H1 (cell line): ENCODE results near the gene SLC4A9. TPM values are rescaled to one million over a fixed set of nuclear protein-coding genes. Genes with fewer than 3 reads are reported as not detected.

Experiments
- CTCF ChIA-PET: fragments of 300-600 bp; sonication (Branson Sonifier 250); formaldehyde crosslinking; loops from one replicate; lab custom pipeline; 2021; ENCODE audit not compliant: partially characterized antibody; lab: Charles Lee
- POLR2A ChIA-PET: fragments of 300-600 bp; sonication (Branson Sonifier 250); formaldehyde crosslinking; loops from one replicate; lab custom pipeline; 2021; ENCODE audit warnings: inconsistent platforms; ENCODE audit not compliant: partially characterized antibody; lab: Charles Lee
- DNase-seq, 2 experiments: peaks; one replicate each; pipeline versions ENCODE4 v3.0.0 to v3.0.0-alpha.2; 2010 to 2022; ENCODE audit warnings: low spot score in 2 of 2, low read depth in 1 of 2, mixed read lengths in 1 of 2
- FAIRE-seq: peaks from 2 replicates; lab custom pipeline; 2011; peaks lifted over from hg19 to GRCh38; lab: Jason Lieb, UNC
- H2AFZ ChIP-seq: 2 replicates; pipeline ENCODE4 v1.8.1; 2012; ENCODE audit warnings: low read length, inconsistent platforms
- H2AK5ac ChIP-seq: 2 replicates; pipeline ENCODE4 v1.6.1; 2013; ENCODE audit warnings: low read depth, low read length
- H2BK120ac ChIP-seq: replicated peaks from 2 replicates; pipeline ENCODE3; 2013; ENCODE audit warnings: low read depth, low read length, inconsistent platforms
- H2BK12ac ChIP-seq: 2 replicates; pipeline ENCODE4 v1.6.1; 2013; ENCODE audit warnings: low read depth, low read length
- H2BK15ac ChIP-seq: 2 replicates; pipeline ENCODE4 v1.6.1; 2013; ENCODE audit warnings: low read length
- H2BK20ac ChIP-seq: 2 replicates; pipeline ENCODE4 v1.6.1; 2013; ENCODE audit warnings: low read length
- H2BK5ac ChIP-seq: 2 replicates; pipeline ENCODE4 v1.6.1; 2013; ENCODE audit warnings: low read depth, low read length
- H3K14ac ChIP-seq: 2 replicates; pipeline ENCODE4 v1.6.1; 2013; ENCODE audit warnings: inconsistent platforms; ENCODE audit not compliant: insufficient read length
- H3K18ac ChIP-seq: 2 replicates; pipeline ENCODE4 v1.6.1; 2013; ENCODE audit warnings: low read length; ENCODE audit errors: extremely low read depth
- H3K23ac ChIP-seq: 2 replicates; pipeline ENCODE4 v1.6.1; 2013; ENCODE audit warnings: inconsistent platforms; ENCODE audit not compliant: insufficient read length
- H3K23me2 ChIP-seq: 2 replicates; pipeline ENCODE4 v1.6.1; 2013; ENCODE audit warnings: low read depth, low read length
- H3K27ac ChIP-seq: 2 replicates; pipeline ENCODE4 v1.6.1; 2011; ENCODE audit warnings: low read depth, low read length, inconsistent platforms
- H3K27me3 ChIP-seq, 4 experiments: replicated peaks in 1 of 4; 1 replicate in 1 of 4; 2 replicates in 3 of 4; pipeline versions ENCODE4 v1.6.1 to v1.8.1; 2011 to 2013; ENCODE audit warnings: low read length in 3 of 4, mild to moderate bottlenecking in 3 of 4, inconsistent platforms in 2 of 4, mixed read lengths in 2 of 4, moderate library complexity in 1 of 4; ENCODE audit not compliant: control insufficient read depth in 3 of 4, insufficient read depth in 3 of 4; ENCODE audit errors: extremely low read depth in 1 of 4
- H3K36me3 ChIP-seq, 4 experiments: 2 replicates each; pipeline versions ENCODE4 v1.6.1 to v1.8.1; 2011 to 2013; ENCODE audit warnings: mild to moderate bottlenecking in 4 of 4, low read length in 3 of 4, moderate library complexity in 2 of 4, control low read depth in 1 of 4, inconsistent platforms in 1 of 4; ENCODE audit not compliant: insufficient read depth in 4 of 4, control insufficient read depth in 2 of 4
- H3K4ac ChIP-seq: replicated peaks from 2 replicates; pipeline ENCODE3; 2013; ENCODE audit warnings: low read length, low read depth, mixed read lengths, inconsistent platforms; ENCODE audit not compliant: insufficient read length
- H3K4me1 ChIP-seq, 4 experiments: replicated peaks in 1 of 4; 1 replicate in 1 of 4; 2 replicates in 3 of 4; pipeline versions ENCODE4 v1.6.1 to v1.8.1; 2011 to 2013; ENCODE audit warnings: low read length in 3 of 4, inconsistent platforms in 2 of 4, mixed read lengths in 1 of 4; ENCODE audit not compliant: insufficient read depth in 4 of 4, control insufficient read depth in 3 of 4
- H3K4me2 ChIP-seq, 2 experiments: 2 replicates each; pipeline versions ENCODE4 v1.6.1 to v1.8.1; 2011 to 2013; ENCODE audit warnings: low read depth in 2 of 2, low read length in 2 of 2, control low read depth in 1 of 2, inconsistent platforms in 1 of 2, mild to moderate bottlenecking in 1 of 2; ENCODE audit not compliant: insufficient read depth in 1 of 2
- H3K4me3 ChIP-seq, 4 experiments: fragments of 200-600, 300-600 bp in 1 of 4; sonication (generic), shearing (Covaris generic), sonication (Bioruptor Twin) in 1 of 4; 2 replicates each; pipeline versions ENCODE4 v1.5.1 to v1.8.1; 2011 to 2016; ENCODE audit warnings: low read length in 4 of 4, low read depth in 3 of 4, control low read depth in 2 of 4, inconsistent platforms in 2 of 4, mild to moderate bottlenecking in 2 of 4, mixed read lengths in 1 of 4, moderate library complexity in 1 of 4; ENCODE audit not compliant: insufficient read depth in 2 of 4; ENCODE audit errors: extremely low read depth in 1 of 4
- H3K56ac ChIP-seq: replicated peaks from 2 replicates; pipeline ENCODE3; 2013; ENCODE audit warnings: low read depth, mild to moderate bottlenecking, mixed read lengths, low read length, inconsistent platforms; ENCODE audit not compliant: insufficient read length
- H3K79me1 ChIP-seq: 2 replicates; pipeline ENCODE4 v1.6.1; 2013; ENCODE audit warnings: low read depth, low read length, control low read depth
- H3K79me2 ChIP-seq, 2 experiments: 2 replicates each; pipeline versions ENCODE4 v1.6.1 to v1.8.1; 2012 to 2013; ENCODE audit warnings: low read length in 2 of 2, mild to moderate bottlenecking in 2 of 2, inconsistent platforms in 1 of 2; ENCODE audit not compliant: insufficient read depth in 2 of 2, control insufficient read depth in 1 of 2
- H3K9ac ChIP-seq, 4 experiments: replicated peaks in 1 of 4; 1 replicate in 1 of 4; 2 replicates in 3 of 4; pipeline versions ENCODE4 v1.6.1 to v1.8.1; 2011 to 2013; ENCODE audit warnings: low read depth in 3 of 4, low read length in 3 of 4, control low read depth in 2 of 4, mild to moderate bottlenecking in 2 of 4, moderate library complexity in 2 of 4, inconsistent platforms in 1 of 4; ENCODE audit errors: extremely low read depth in 1 of 4
- H3K9me3 ChIP-seq, 2 experiments: 2 replicates each; pipeline versions ENCODE4 v1.6.1 to v1.8.1; 2012 to 2013; ENCODE audit warnings: mild to moderate bottlenecking in 2 of 2, moderate library complexity in 2 of 2, control low read depth in 1 of 2, inconsistent platforms in 1 of 2, low read depth in 1 of 2, low read length in 1 of 2, mixed read lengths in 1 of 2; ENCODE audit not compliant: insufficient read depth in 2 of 2
- H4K20me1 ChIP-seq, 2 experiments: replicated peaks in 1 of 2; 2 replicates each; pipeline versions ENCODE3 to v1.8.1; 2011 to 2013; ENCODE audit warnings: inconsistent platforms in 2 of 2, low read length in 2 of 2, mild to moderate bottlenecking in 1 of 2; ENCODE audit not compliant: insufficient read depth in 2 of 2, control insufficient read depth in 1 of 2
- H4K5ac ChIP-seq: 2 replicates; pipeline ENCODE4 v1.6.1; 2013; ENCODE audit warnings: low read length, low read depth, mixed read lengths, inconsistent platforms; ENCODE audit not compliant: insufficient read length
- H4K8ac ChIP-seq: 2 replicates; pipeline ENCODE4 v1.8.0; 2013; ENCODE audit warnings: mild to moderate bottlenecking, moderate library complexity, low read length, inconsistent platforms; ENCODE audit not compliant: insufficient read depth; ENCODE audit errors: extremely low read depth
- H4K91ac ChIP-seq: replicated peaks from 2 replicates; pipeline ENCODE3; 2013; ENCODE audit warnings: low read length, mixed read lengths, inconsistent platforms; ENCODE audit not compliant: insufficient read length
- ASH2L ChIP-seq: fragments of 200-600, 300-600 bp; sonication (generic); IDR thresholded peaks from one replicate; pipeline ENCODE4 v1.7.1; 2017; ENCODE audit warnings: low read length
- ATF3 ChIP-seq: IDR thresholded peaks from 2 replicates; pipeline ENCODE4 v1.6.1; 2011; ENCODE audit warnings: low read depth, mild to moderate bottlenecking, low read length; ENCODE audit not compliant: insufficient read depth
- CHD1 ChIP-seq: IDR thresholded peaks from 2 replicates; pipeline ENCODE4 v1.6.1; 2012; ENCODE audit warnings: low read depth, low read length, improper control_type of control experiment
- E2F6 ChIP-seq: IDR thresholded peaks from 2 replicates; pipeline ENCODE4 v1.6.1; 2012; ENCODE audit warnings: inconsistent platforms
- EZH2 ChIP-seq: fragments of 200-600 bp; sonication (generic); IDR thresholded peaks from 2 replicates; pipeline ENCODE4 v1.7.1; 2012; ENCODE audit warnings: low read depth, mild to moderate bottlenecking, moderate library complexity, low read length, inconsistent platforms; ENCODE audit not compliant: severe bottlenecking
- KDM1A ChIP-seq: fragments of 200-600, 300-600 bp; sonication (generic); IDR thresholded peaks from 2 replicates; pipeline ENCODE4 v1.7.1; 2016; ENCODE audit warnings: mild to moderate bottlenecking, low read length, borderline replicate concordance
- MAFK ChIP-seq: IDR thresholded peaks from 2 replicates; pipeline ENCODE4 v1.6.1; 2012; ENCODE audit warnings: low read depth, mild to moderate bottlenecking, improper control_type of control experiment, low read length
- RFX5 ChIP-seq: IDR thresholded peaks from 2 replicates; pipeline ENCODE4 v1.6.1; 2011; ENCODE audit warnings: low read depth, low read length, improper control_type of control experiment, borderline replicate concordance
- SP1 ChIP-seq: IDR thresholded peaks from 2 replicates; pipeline ENCODE4 v1.6.1; 2011; ENCODE audit warnings: low read depth, low read length
- TCF12 ChIP-seq: IDR thresholded peaks from 2 replicates; pipeline ENCODE4 v1.6.1; 2011; ENCODE audit warnings: low read depth, mild to moderate bottlenecking, low read length
- USF2 ChIP-seq: IDR thresholded peaks from 2 replicates; pipeline ENCODE4 v1.6.1; 2011; ENCODE audit warnings: low read length, improper control_type of control experiment
- YY1 ChIP-seq: IDR thresholded peaks from 2 replicates; pipeline ENCODE4 v1.6.1; 2011; ENCODE audit warnings: low read depth, mild to moderate bottlenecking, low read length
- WGBS, 2 experiments: shearing (Covaris generic) in 1 of 2; methylation state at CpG; one replicate each; pipeline versions ENCODE4 v1.1.6 to v1.1.7; 2013 to 2015; ENCODE audit warnings: low lambda C conversion rate in 2 of 2, mixed read lengths in 2 of 2, inconsistent platforms in 1 of 2, low coverage in 1 of 2, missing lambda C conversion rate in 1 of 2; ENCODE audit not compliant: insufficient replicate concordance in 2 of 2, insufficient coverage in 1 of 2, insufficient read length in 1 of 2; ENCODE audit errors: extremely low coverage in 1 of 2, missing lambda C conversion rate in 1 of 2; 5-methylcytosine and 5-hydroxymethylcytosine counted together
- polyA plus RNA-seq, 7 experiments: library from polyadenylated mRNA; depleted of rRNA in 3 of 7; stranded (reverse) in 5 of 7; unstranded in 2 of 7; fragments of >200 nt in 5 of 7; fragments of 200-250 nt in 2 of 7; gene quantifications; 1 replicate in 5 of 7; 2 replicates in 1 of 7; 4 replicates in 1 of 7; pipeline versions ENCODE4 v1.2.1 to v1.2.3, GENCODE V29; 2011 to 2013; ENCODE audit warnings: missing spikeins in 2 of 7, mixed read lengths in 2 of 7
- total RNA-seq: library from RNA; stranded (reverse); fragmentation: NEBNext Ultra II Directional; extraction: Animal tissue kit (Norgen Biotek cat#: 25700); gene quantifications from 2 replicates; pipeline ENCODE4 v1.2.1, GENCODE V29; 2021

Gene SLC4A9
- total and polyA plus RNA-seq, 2 of the 8 experiments (the other 6 are each of a cell fraction or from before 2014, with no cell fraction given): 0.15 to 0.28 TPM

- Histone ChIP-seq H3K27ac (no peak overlapping the region), H3K4me2 (no peak overlapping the region), H3K9ac (no peak overlapping the region), H3K56ac (no peak overlapping the region), H3K4ac (no peak overlapping the region), H4K5ac (no peak overlapping the region), H3K27me3 (no peaks in the 10 kb centered on the region), H4K91ac (no peak overlapping the region), H2BK20ac (no peak overlapping the region), H3K9me3 (no peaks in the 10 kb centered on the region), H3K14ac (no peak overlapping the region), H2BK12ac (no peak overlapping the region), H3K36me3 (no peaks in the 10 kb centered on the region), H2AK5ac (no peak overlapping the region), H3K4me1 (no peaks in the 10 kb centered on the region; a peak in 1 of 7 replicates), H4K20me1 (no peaks in the 10 kb centered on the region), H2BK5ac (no peak overlapping the region), H3K23ac (no peak overlapping the region), H2AFZ (0 out of 2 replicates have a peak overlapping the region, but pooled peaks have one; percentile 20), H3K79me1 (no peaks in the 10 kb centered on the region), H3K23me2 (no peaks in the 10 kb centered on the region), H3K18ac (no peak overlapping the region), H4K8ac (no peak overlapping the region), H3K79me2 (no peaks in the 10 kb centered on the region), H2BK15ac (no peak overlapping the region), H2BK120ac (no peak overlapping the region), H3K4me3 (no peak overlapping the region)
- WGBS, 2 experiments: 93% methylated on average over 5 of the region's 5 CpGs; no CpG with 5 or more reads in 1 of the 2 experiments
- FAIRE-seq (no peak), DNase-seq (no peak)
- ChIA-PET POLR2A (interaction anchor here (1.2 to 2.6 kb wide), 2 partner anchors 15 to 28 kb away, joined by 7 to 8 read pairs; partner anchors contain the start of gene PFDN1), CTCF (interaction anchor here (1.0 to 1.6 kb wide), 4 partner anchors 9 to 34 kb away, joined by 3 to 5 read pairs (median 4); partner anchors contain the start of gene HBEGF)
- no peak for TF ChIP-seq USF2
- no peak for TF ChIP-seq MAFK
- TF ChIP-seq RFX5: no peak
- TF ChIP-seq ASH2L: no peak
- TF ChIP-seq KDM1A: no peak
- no peak for TF ChIP-seq EZH2
- TF ChIP-seq E2F6: no peak
- TF ChIP-seq YY1: no peak
- TF ChIP-seq CHD1: no peak
- TF ChIP-seq ATF3: no peak
- TF ChIP-seq TCF12: no peak
- TF ChIP-seq SP1: no peak
Measured at GRCh38 chr5:140317859-140318258, 42.1 kb upstream of the SLC4A9 start.
